Glomerular visceral epithelial cell (primary cell): ENCODE data around the gene EXOC3L1.

Experiments used
- DNase-seq: peaks from one replicate; pipeline ENCODE4 v3.0.0-alpha.2; 2016; ENCODE audit errors: extremely low spot score

EXOC3L1 gene

DNA sequence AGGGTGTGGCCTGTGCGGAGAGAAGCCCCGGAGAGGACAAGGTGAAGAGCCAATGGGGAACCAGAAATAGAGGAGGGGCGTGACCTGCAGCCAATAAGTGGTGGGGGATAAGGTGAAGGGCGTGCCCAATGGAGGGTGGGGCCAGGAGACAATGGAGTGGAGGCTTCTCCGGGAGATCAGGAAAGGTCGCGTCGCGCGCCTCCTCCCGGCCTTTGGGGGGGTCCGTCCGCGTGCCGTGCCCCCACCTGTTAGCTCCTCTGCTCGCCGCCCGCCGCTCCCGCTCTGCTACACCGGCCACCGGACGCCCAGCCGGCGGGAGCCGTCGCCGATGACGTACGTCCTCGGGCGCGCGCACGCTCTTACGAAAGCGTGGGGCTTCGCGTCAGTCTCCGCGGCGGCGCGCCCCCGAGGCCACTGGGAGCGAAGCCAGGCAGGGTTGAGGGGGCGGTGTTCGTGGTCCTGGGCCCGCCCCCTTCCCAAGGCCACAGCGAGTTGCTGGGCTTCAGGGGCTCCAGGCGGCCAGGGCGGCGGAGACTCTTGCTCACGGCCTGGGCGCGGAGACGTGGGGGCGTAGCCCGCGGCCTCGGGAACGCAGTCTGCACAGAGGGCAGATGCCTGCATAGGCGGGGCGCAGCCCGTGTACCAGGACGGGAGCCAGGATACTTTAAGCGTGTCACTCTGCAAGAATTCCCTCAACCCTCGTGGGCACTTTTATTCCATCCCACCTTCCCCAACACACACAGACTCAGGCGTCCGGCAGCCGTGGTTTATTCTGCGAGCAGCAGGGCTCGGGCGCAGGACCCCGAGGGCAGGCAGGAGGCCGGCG is 6.1 kb downstream of the EXOC3L1 start, which contains the start of gene MATCAP1:
Gene MATCAP1, minus strand, starts transcription at position 337 of the 826 bp plus-strand sequence. CDS start 3,353 bp downstream, outside the sequence.
- DNase-seq, result peak; percentile 95

GRCh38 chr16:67183284-67183626 is 6.7 kb downstream of the EXOC3L1 start:
- DNase-seq, result no peak

DNA sequence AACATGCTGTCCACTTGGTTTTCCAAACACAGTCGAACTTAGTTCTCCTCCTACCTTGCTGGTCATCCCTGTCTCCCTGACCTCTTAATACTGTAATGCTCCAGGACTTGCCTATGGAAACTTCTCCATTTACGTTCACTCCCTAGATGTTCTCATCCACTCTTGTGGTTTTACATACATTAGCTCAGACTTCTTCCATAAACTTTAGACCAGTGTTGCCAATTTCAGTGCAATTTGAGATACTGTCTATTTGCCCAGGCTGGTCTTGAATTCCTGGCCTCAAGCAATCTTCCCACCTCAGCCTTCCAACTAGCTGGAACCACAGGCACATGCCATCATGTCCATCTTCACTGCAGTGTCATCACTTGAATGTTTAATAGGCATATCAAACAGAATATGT is 7.6 kb downstream of the EXOC3L1 start:
- no peak for DNase-seq

DNA sequence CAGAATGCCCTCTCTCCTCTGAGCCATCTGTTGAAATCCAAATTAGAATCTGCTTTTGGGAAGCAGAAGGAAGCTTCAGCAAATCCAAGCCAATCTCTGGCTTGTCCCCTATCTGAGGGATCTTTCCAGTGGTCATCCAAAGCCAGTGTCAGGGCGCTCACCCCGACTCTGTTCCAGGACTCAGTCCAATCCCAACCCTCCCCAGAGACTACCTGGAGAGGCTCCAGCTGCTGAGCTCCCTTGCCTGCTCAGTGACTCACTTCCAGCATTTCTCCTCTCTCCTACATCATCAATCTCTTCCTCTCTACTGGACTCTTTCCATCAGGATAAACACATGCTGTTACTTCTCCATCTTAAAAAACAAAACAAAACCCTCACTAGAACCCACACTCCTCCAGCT is 8.6 kb downstream of the EXOC3L1 start:
- peak; percentile 24 for DNase-seq

DNA sequence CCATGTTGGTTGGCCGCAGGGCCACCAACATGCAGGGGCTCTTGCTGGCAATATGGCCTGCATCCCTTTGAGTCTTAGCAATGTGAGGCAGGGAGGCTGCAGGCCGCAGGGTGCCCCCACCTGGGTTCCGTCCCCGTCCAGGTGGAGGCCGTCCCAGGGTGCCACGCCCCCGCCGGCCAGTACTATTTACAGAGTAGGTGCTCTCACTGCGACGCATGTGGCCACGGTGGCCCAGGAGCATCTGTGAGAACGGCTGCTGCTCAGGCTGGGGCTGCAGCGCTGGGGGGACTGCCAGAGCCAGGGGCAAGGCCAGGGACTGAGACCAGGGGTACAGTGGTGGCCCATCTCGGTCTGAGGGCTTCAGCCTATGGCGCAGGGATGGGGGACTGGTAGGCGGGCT is 9.8 kb downstream of the EXOC3L1 start:
- DNase-seq, result no peak

GRCh38 chr16:67179421-67180080 is 10.4 kb downstream of the EXOC3L1 start:
- no peak for DNase-seq

DNA sequence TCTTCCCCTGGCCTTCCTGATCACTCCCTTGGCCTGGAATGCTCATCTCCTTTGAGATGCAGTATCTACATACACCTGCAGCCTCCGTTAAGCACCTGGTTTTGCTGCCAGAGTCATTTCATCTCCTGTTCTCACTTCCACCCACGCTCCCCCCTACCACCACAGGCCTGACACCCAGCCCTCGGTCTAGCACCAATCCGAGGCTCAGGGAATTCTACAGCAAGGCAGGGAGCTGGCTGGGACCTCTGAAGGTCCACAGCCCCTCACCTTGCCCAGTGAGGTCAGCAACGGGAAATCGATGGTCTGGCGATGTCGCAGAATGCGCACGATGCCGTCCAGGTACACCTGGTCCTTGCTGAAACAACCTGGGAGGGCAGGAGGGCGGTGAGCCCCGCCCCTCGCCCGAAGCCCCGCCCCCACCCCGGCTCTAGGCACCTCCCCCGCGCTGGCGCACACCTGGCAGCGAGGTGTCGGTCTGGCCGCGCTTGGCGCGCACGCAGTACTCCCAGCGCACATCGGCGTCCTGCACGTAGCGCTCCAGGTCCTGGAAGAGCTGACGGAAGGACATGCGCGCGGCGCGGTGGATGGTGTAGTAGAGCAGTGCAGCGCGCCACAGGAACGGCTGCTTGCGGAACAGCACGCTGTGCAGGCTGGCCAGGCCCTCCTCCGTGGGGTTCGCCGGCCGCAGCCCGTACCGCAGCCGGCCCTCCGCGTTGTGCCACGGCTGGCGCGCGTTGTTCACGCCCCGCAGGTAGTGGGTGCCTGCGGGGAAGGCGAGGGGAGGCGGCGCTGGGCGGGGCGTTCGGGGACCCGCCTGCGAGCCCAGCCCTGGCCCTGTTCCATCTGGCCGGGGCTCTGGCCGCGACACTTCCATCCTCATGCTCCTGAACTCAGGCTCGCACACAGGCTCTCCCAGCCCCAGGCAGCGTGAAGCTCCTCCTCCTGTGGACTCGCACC is 11.9 kb downstream of the EXOC3L1 start:
- no peak for DNase-seq

DNA sequence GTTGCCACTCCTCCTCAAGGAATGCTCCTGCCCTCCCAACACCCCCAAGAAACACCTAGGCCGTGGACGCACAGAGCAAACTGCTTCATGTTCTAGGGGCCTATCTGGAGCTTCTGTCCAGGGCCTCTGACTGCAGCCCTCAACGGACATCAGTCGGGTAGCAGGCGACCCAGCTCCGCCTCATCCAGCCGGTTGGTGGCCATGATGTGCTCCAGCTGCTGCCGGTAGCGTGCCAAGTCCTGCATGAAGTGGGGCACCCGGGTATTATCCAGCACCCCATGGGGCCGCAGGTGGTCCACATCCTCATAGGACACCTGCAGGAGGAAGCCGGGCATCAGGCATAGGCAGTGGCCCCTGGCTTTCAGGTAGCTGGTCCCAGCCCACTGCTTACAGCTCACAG is 13.3 kb downstream of the EXOC3L1 start:
- no peak for DNase-seq

DNA sequence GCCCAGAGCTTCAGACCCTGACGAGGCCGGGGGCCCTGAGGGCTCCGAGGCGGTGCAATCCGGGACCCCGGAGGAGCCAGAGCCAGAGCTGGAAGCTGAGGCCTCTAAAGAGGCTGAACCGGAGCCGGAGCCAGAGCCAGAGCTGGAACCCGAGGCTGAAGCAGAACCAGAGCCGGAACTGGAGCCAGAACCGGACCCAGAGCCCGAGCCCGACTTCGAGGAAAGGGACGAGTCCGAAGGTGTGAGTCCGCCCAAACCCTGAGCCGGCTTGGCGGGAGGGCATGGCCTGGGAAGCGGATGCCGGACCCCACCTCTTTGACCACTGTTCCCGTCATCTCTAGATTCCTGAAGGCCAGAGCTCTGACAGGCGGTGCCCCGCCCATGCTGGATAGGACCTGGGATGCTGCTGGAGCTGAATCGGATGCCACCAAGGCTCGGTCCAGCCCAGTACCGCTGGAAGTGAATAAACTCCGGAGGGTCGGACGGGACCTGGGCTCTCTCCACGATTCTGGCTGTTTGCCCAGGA is 15.2 kb downstream of the EXOC3L1 start:
- DNase-seq, result no peak

DNA sequence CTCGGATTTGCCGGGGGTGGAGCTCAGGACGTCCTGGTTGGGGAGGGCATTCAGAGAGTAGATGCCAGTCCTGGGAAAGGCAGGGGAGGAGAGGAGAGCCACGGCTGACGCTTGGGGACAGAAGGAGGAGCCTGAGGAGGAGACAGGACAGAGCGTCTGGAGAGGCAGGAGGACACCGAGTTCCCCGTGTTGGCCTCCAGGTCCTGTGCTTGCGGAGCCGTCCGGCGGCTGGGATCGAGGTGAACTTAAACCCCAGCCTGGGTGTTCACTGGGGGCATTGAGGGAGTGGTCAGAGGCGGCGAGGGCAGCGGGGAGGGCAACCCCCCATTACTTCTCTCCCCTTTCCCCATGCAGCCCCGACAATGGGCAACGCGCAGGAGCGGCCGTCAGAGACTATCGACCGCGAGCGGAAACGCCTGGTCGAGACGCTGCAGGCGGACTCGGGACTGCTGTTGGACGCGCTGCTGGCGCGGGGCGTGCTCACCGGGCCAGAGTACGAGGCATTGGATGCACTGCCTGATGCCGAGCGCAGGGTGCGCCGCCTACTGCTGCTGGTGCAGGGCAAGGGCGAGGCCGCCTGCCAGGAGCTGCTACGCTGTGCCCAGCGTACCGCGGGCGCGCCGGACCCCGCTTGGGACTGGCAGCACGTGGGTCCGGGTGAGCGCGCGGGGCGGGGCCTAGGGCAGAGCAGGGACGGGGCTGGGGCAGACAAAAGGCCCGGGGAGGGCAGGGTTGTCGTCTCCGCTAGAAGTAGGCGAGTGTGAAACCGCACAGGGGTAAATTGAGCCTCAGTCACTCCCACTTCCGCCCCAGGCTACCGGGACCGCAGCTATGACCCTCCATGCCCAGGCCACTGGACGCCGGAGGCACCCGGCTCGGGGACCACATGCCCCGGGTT is 15.9 kb downstream of the EXOC3L1 start:
- DNase-seq, result peak; percentile 87

DNA sequence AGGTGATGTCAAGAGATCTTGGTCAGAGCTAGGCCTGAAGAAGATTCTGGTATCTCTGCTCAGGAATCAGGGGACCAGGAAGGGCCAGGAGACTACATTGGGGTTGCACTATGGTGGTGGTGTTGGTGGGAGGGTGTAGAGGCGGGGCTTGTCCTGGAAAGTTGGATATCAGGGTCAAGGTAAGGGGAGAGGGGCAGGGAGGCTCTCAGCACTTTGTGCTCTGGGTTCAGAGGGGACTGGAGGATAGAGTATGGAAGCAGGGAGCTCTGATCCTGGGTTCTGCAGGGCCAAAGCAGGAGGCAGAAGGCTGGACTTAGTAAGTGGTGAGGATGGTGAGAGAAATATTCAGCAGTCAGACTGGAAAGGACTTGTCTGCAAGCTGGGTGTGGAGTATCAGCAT is 16.6 kb downstream of the EXOC3L1 start:
- DNase-seq, result no peak

DNA sequence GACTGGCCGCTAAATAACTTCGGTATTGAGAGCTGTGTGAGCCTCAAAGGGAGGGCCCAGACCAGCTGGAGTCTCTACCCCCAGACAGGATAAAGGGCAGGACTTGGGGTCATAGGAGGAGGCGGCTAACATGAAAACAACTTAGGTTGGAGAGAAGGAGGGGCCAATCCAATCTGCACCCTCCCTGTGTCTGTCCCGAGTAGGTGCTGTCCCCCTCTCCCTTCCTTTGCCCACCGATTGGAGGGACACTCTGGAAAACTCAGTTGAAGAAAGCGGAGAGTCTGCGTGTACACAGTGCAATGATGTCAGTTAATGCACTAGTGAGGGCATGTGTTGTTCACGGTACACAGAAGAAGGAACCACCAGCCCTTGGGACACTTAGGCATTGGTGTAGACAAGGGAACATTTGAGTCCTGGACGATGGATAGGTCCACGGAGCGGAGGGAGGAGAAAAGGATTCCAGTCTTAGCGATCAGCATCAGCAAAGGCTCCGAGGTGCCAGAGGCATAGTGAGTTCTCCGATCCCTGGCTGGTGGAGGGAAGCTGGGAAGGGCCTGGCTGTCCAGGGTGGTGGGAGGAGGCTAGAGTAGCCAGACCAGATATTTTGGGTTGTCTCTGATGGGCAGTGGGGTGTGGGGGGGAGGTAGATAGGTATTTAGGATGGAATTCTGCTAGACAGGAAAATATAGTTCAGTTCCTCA is 18.8 kb downstream of the EXOC3L1 start:
- DNase-seq, result no peak

DNA sequence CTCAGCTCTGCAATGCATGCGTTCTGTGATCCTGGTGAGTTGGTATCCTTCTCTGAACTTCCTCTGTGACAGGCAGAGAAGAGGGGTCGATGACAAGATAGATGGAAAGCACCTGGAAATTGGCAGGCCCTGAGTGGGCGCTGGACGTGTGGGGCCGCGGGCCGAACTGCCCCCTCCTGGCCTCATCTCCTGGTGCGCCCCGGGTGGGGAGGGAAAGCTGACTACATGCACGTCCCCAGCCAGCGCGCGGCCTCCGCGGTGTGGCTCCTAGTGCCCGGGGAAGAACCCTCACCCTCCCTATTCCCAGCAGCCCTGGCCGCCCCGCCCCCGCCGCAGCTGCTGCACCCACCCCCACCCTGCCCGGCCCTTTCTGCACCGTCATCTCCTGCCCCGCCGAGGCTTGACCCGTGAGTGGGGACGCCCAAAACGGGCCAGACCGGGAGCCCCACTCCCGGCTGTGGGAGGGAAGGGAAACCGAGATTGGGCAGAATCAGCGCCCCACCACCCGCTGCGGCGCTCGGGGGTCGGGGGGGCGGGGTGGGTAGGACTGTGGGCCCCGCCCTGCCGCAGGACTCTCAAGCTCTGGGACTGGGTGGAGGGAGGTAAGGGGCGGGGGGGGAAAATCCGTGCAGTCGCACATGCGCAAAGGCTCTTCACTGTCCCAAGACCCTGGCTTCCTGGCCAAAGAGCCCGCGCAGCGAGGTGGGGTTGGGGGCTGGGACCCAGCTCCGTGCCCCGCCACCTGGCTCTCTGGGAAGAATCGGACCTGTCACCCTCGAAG is 19.6 kb downstream of the EXOC3L1 start, which contains the start of gene NOL3:
Gene NOL3, plus strand, starts transcription at position 371 of the 781 bp plus-strand sequence.
- DNase-seq, result peak; percentile 84

DNA sequence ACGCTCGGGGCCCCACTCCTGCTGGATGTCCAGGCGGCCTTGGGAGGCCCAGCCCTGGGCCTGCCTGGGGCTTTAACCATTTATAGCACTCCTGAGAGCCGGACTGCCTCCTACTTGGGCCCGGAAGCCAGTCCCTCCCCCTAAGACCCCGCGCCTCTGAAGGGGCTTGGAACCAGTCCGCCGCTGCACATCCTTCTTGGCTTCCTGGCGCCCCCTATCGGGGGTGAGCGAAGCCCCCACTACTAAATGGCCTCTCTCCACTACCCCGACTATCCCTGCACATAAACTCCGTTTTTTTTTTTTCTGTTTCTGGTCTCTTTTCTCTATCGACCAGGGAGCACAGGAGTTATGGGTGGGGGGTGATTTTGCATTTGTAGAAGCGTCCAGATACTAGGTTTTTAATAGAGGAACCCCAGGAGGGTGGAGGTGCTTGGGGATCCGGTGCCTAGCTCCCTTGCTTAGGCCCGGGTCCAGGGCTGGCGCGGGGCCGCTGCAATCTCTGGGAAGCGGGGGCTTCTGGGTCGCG is 20.2 kb downstream of the EXOC3L1 start:
- no peak for DNase-seq

- DNase-seq, result no peak
Observed at GRCh38 chr16:67169011-67169451, 20.9 kb downstream of the EXOC3L1 start.

DNA sequence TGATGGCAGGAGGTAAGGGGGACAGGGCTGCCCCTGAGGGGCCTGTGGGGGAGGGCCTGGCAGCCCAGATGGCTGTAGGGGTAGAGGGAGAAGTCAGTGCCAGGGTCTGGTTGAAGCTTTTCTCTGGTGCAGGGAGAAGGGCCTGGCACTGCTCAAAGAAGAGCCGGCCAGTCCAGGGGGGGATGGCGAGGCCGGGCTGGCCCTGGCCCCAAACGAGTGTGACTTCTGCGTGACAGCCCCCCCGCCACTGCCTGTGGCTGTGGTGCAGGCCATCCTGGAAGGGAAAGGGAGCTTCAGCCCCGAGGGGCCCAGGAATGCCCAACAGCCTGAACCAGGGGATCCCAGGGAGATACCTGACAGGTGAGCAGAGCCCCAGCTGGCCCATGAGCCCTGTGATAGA is 22.3 kb downstream of the EXOC3L1 start:
- no peak for DNase-seq

- DNase-seq, result no peak
Observed at GRCh38 chr16:67166598-67167168, 23.3 kb downstream of the EXOC3L1 start.

GRCh38 chr16:67166110-67166547 is 23.8 kb downstream of the EXOC3L1 start:
- DNase-seq, result no peak
